Activated CD4-positive, alpha-beta T cell treated with anti-CD3 and anti-CD28 coated beads, Interleukin-2, amount 10 ng/mL, durations not matched to agents 24 days and 14 days (primary cell): ENCODE measurements around the gene RTTN. TPM values are rescaled to one million over a fixed set of nuclear protein-coding genes. Genes with fewer than 3 reads are reported as not detected.

Experiments used
- DNase-seq: peaks from one replicate; pipeline ENCODE4 v3.0.0; 2022
- H3K27ac Mint-ChIP-seq: one replicate; pipeline ENCODE4 v1.8.0; 2022; ENCODE audit warnings: mild to moderate bottlenecking, mixed read lengths
- H3K27me3 Mint-ChIP-seq: one replicate; pipeline ENCODE4 v1.8.0; 2022; ENCODE audit warnings: mixed read lengths
- H3K36me3 Mint-ChIP-seq: one replicate; pipeline ENCODE4 v1.8.0; 2022; ENCODE audit warnings: low read depth, mild to moderate bottlenecking, mixed read lengths
- H3K4me1 Mint-ChIP-seq: one replicate; pipeline ENCODE4 v1.8.0; 2021; ENCODE audit warnings: mixed read lengths
- H3K4me3 Mint-ChIP-seq: one replicate; pipeline ENCODE4 v1.8.0; 2022; ENCODE audit warnings: mild to moderate bottlenecking, moderate library complexity, mixed read lengths
- H3K9me3 Mint-ChIP-seq: one replicate; pipeline ENCODE4 v1.8.0; 2021; ENCODE audit warnings: mixed read lengths
- intact Hi-C: fragments of 100-400 bp; cut with micrococcal nuclease; formaldehyde crosslinking; loops from one replicate; pipeline ENCODE4 v1.15.1; 2023
- total RNA-seq: library from RNA; stranded (reverse); gene quantifications from 2 replicates; pipeline ENCODE4 v1.2.3, GENCODE V29; 2022

Gene RTTN
- total RNA-seq, 1 donor from 2014 or later: 28.2 TPM

DNA sequence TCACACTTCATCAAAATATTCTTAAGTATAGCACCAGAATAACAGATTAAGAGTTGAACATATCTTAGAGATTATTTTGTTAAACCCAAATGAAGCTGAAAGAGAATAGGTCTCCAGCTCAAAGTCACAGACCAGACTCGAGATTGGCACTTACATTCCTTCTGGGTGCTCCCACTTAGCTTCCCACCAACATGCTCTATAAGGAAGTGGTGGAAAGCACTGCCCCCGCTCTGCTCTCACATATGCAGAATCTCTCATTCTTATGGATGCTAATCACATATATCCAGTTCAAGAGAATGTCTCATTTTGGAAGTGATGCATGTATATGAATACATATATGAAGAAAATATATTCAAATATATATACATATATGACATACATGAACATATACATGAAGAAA is 186.4 kb downstream of the RTTN start:
- intact Hi-C loops: no loop called here
- no peak for DNase-seq
- Mint-ChIP-seq H3K4me3 (no peak overlapping the region), H3K36me3 (peaks cover 33% of the 10 kb centered on the region), H3K9me3 (peaks cover 2% of the 10 kb centered on the region), H3K27ac (no peak overlapping the region), H3K4me1 (no peaks in the 10 kb centered on the region), H3K27me3 (no peaks in the 10 kb centered on the region)

DNA sequence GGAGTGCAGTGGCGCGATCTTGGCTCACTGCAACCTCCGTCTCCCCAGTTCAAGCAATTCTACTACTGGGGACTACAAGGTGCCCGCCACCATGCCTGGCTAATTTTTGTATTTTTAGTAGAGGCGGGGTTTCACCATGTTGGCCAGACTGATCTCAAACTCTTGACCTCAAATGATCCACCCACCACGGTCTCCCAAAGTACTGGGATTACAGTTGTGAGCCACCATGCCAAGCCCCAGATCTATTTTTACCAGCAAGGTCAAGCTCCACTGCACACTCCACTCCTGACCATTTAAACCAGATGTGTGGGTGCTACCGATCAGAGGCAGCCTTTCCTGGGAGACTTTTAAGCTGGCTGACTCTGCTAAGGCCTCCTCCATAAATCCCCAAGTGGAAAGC is 190.4 kb downstream of the RTTN start:
- Mint-ChIP-seq H3K4me3 (no peak overlapping the region), H3K27me3 (no peaks in the 10 kb centered on the region), H3K4me1 (no peaks in the 10 kb centered on the region), H3K36me3 (peaks cover 27% of the 10 kb centered on the region), H3K27ac (no peak overlapping the region), H3K9me3 (peaks cover 8% of the 10 kb centered on the region)
- intact Hi-C loops: no loop called here
- DNase-seq: no peak

DNA sequence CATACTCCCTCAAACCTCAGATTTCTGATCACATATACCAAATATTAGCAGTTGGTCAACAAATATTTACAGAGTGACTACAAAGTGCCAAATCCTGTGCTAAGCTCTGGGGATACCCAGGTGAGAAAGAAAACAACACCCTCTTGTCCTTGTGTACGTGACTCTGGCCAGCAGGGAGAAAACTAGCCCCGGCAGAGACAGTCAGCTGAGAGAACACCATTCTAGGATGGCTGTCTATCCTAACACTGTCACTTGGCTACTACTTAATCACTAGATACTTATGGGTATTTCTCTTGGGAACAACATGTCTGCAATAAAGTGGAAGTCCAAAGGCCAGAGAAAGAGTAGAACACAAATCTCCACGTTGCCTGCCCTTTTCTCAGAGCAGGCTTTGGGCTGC is 199.9 kb downstream of the RTTN start:
- no peak for DNase-seq
- H3K36me3 Mint-ChIP-seq: peaks cover 43% of the 10 kb centered on the region
- H3K4me3 Mint-ChIP-seq: no peak overlapping the region
- intact Hi-C loops: no loop called here
- H3K27ac Mint-ChIP-seq: no peak overlapping the region
- H3K27me3 Mint-ChIP-seq: no peaks in the 10 kb centered on the region
- peaks cover 16% of the 10 kb centered on the region for H3K9me3 Mint-ChIP-seq
- peaks cover 3% of the 10 kb centered on the region for H3K4me1 Mint-ChIP-seq

DNA sequence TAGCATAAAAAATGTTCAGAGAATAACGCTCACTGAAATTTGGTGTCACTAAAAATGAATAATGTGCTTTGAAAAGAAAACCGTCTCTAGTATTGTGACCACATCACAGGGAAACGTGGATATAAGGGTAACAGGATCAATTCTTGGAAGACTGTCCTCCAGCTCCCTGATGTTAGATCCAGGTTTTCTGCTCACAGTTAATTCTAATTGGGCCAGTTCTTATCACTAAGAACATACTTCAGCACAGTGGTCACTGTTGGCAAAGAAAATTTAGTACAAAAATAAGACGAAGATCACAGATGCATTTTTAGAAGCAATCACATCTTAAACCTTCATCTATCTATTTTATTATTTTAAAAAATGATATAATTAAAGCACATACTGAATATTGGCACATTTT is 200.8 kb downstream of the RTTN start:
- DNase-seq: no peak
- peaks cover 35% of the 10 kb centered on the region for H3K36me3 Mint-ChIP-seq
- no peak overlapping the region for H3K4me3 Mint-ChIP-seq
- intact Hi-C loops: no loop called here
- H3K27me3 Mint-ChIP-seq: no peaks in the 10 kb centered on the region
- no peak overlapping the region for H3K27ac Mint-ChIP-seq
- peaks cover 3% of the 10 kb centered on the region for H3K4me1 Mint-ChIP-seq
- peaks cover 9% of the 10 kb centered on the region for H3K9me3 Mint-ChIP-seq

DNA sequence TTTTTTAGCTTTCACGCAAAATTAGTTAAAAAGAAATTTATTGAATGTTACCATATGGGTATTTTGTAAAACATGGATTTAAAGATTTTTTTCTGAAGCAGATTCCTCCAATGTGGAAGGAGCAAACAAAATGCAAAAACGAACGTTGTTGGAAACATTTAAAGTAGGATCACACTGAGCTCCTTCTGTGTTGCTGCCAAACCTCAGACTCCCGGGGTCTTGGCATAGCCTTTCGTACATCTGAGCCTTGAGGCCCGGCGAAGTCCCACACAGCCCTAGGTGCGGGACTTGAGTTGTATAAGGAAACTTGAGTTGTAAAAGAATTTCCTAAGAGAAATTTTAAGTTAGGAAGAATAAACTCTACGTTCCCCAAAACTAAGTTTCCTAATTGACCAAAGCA is 205.8 kb downstream of the RTTN start:
- Mint-ChIP-seq H3K9me3 (peaks cover 5% of the 10 kb centered on the region), H3K4me1 (peaks cover 13% of the 10 kb centered on the region), H3K4me3 (no peak overlapping the region), H3K27me3 (no peaks in the 10 kb centered on the region), H3K27ac (no peak overlapping the region), H3K36me3 (peaks cover 41% of the 10 kb centered on the region)
- intact Hi-C loops: loop anchor here (10.0 kb wide), 1 partner anchor 415 kb away; no protein-coding TSS in a partner anchor
- no peak for DNase-seq

DNA sequence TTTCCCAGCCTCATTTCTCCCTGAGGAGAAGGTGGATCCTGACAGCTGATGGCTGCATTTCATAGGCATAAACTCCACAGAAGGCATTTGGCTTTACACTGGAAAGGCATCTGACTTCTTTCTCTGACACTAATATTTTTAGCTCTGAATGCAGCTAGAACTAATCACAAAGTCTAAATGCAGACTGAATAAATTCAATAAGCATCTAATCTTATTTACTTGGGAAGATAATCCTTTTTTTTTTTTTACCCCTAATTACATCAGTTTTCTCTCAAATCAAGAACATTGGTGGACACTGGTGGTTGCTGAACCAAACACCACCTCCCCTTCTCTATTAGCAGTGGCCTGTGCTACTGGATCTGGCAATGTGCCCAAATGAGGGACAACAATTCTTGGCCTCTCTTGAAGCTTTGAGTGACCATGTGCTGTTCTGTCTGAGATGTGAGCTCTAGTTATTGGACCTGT is 206.9 kb downstream of the RTTN start:
- Mint-ChIP-seq H3K4me3 (no peak overlapping the region), H3K4me1 (peaks cover 13% of the 10 kb centered on the region), H3K36me3 (peaks cover 40% of the 10 kb centered on the region), H3K27me3 (no peaks in the 10 kb centered on the region), H3K9me3 (peaks cover 5% of the 10 kb centered on the region), H3K27ac (no peak overlapping the region)
- no peak for DNase-seq
- intact Hi-C loops: loop anchor here (10.0 kb wide), 1 partner anchor 414 kb away; no protein-coding TSS in a partner anchor

DNA sequence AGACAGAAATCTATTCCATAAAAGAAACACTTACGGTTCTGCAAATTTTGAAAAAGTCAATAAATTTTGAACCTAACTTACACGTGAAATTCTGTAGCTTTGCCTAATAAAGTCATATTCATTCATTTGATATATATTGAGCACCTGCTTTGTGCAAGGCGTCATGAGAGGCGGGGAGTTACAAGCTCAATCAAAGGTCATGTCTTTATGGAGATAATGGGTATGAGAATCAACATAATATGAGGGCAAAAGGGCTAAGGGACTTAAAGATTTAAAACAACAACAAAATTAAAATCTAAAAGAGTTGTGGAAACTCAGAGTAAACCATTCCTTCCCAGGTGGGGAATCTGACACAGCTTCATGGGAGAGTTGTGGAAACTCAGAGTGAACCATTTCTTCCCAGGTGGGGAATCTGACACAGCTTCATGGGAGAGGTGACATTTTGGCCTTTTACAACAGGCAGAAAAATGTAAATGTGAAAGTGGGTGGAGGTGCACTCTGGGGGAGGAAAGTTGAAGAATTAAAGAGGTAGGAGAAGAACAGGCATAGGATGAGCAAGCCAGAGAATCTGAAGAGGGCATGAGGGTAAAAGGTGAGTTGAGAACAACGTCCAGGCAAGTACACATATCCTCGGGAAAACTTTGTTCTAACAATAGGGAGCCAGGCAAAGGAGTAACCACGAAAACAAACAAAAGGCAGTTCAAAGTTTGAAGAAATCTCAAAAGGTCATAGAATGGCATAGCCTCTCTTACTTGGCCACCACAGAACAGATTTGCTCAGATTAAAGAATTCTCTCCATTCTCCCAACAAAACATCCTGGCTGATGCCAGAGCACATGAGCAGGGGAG is 208.3 kb downstream of the RTTN start:
- Mint-ChIP-seq H3K27me3 (no peaks in the 10 kb centered on the region), H3K9me3 (peaks cover 5% of the 10 kb centered on the region), H3K4me1 (peaks cover 13% of the 10 kb centered on the region), H3K36me3 (peaks cover 39% of the 10 kb centered on the region), H3K27ac (peak overlapping the region; percentile 25), H3K4me3 (peak overlapping the region; percentile 4)
- intact Hi-C loops: loop anchor here (10.0 kb wide), 1 partner anchor 412 kb away; no protein-coding TSS in a partner anchor
- no peak for DNase-seq

DNA sequence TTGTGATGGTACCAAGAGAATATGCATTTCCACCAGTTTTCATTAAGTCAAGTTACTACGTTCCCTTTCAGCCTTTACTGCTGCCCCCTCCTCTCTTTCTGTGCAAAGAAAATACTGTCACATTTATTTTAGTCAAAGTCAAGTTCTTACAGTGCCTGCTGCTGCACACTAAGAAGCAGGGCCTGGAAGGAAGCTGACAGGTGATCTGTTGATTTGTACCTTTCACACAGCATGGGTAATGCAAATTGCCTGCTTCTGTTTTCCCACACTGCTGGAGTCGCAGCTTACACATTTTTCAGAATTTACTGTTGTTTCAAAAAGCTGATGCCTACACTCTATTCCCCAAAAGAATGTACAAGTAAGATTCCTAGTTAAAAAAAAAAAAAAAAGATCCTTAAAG is 209.1 kb downstream of the RTTN start:
- Mint-ChIP-seq H3K27ac (no peak overlapping the region), H3K4me1 (peaks cover 13% of the 10 kb centered on the region), H3K4me3 (no peak overlapping the region), H3K27me3 (no peaks in the 10 kb centered on the region), H3K36me3 (peaks cover 35% of the 10 kb centered on the region), H3K9me3 (peaks cover 5% of the 10 kb centered on the region)
- DNase-seq: no peak
- intact Hi-C loops: loop anchor here (10.0 kb wide), 1 partner anchor 412 kb away; no protein-coding TSS in a partner anchor

DNA sequence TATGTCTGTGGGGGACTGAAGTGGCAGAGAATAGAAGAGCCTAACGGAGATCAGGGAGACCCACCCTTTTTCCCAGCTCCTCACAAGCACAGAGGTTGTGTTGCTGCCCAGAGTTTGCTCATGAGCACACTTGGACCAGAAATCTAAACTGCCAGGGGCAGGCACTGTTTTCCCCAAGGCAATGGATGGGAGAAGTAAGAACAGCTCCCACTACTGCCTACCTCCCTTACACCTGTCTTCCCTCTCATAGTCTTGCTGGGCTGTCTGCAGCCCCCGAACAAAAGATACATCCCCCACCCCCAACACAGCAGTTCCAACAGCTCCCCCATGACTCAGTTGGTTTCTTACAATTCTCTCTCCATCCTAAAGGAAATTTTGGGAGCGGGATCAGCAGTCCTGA is 209.7 kb downstream of the RTTN start:
- H3K36me3 Mint-ChIP-seq: peaks cover 32% of the 10 kb centered on the region

DNA sequence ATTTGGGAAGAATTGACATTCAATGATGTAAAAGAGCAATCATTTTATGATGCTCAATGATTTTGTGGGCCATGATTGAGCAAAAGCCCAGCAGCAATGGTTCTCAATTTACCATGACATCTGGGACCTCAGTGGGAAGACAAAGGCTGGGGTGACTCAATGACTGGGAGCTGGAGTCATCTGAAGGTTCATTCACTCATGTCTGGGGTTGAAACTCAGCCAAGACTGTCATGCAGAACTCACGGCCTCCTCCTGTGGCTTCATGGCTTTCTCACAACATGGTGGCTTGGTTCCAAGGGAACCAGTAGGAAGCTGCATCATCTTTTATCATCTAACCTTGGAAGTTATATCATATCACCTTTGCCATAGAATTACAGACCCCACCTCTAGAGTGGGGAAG is 212.7 kb downstream of the RTTN start:
- H3K4me1 Mint-ChIP-seq: peaks cover 9% of the 10 kb centered on the region
- peak; percentile 36 for DNase-seq
- H3K27ac Mint-ChIP-seq: no peak overlapping the region
- H3K9me3 Mint-ChIP-seq: peaks cover 26% of the 10 kb centered on the region
- H3K27me3 Mint-ChIP-seq: no peaks in the 10 kb centered on the region
- intact Hi-C loops: loop anchor here (10.0 kb wide), 1 partner anchor 408 kb away; no protein-coding TSS in a partner anchor
- no peak overlapping the region for H3K4me3 Mint-ChIP-seq
- peaks cover 46% of the 10 kb centered on the region for H3K36me3 Mint-ChIP-seq

More for the DNA sequence above, 209.7 kb downstream of the RTTN start:
- Mint-ChIP-seq H3K4me1 (peaks cover 10% of the 10 kb centered on the region), H3K9me3 (peaks cover 5% of the 10 kb centered on the region), H3K4me3 (no peak overlapping the region), H3K27me3 (no peaks in the 10 kb centered on the region), H3K27ac (no peak overlapping the region)
- DNase-seq: no peak
- intact Hi-C loops: loop anchor here (10.0 kb wide), 1 partner anchor 411 kb away; no protein-coding TSS in a partner anchor

DNA sequence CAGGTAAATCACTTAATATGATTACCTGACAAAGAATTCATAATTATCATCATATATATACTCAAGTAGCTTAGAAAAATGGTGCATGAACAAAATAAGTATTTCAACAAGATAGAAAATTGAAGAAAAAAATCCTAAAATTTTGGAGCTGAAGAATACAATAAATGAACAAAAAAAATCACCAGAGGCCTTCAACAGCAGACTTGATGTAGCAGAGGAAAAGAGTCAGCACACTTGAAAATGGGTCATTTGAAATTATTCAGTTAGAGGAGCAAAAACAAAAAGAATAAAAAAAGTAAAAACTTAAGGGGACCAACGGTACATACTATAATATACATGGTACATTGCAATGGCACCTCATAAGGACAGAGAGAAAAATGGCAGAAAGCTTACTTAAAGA is 217.6 kb downstream of the RTTN start:
- H3K4me1 Mint-ChIP-seq: no peaks in the 10 kb centered on the region
- H3K27ac Mint-ChIP-seq: no peak overlapping the region
- DNase-seq: no peak
- H3K27me3 Mint-ChIP-seq: no peaks in the 10 kb centered on the region
- intact Hi-C loops: no loop called here
- H3K9me3 Mint-ChIP-seq: peaks cover 33% of the 10 kb centered on the region
- peaks cover 40% of the 10 kb centered on the region for H3K36me3 Mint-ChIP-seq
- H3K4me3 Mint-ChIP-seq: no peak overlapping the region

DNA sequence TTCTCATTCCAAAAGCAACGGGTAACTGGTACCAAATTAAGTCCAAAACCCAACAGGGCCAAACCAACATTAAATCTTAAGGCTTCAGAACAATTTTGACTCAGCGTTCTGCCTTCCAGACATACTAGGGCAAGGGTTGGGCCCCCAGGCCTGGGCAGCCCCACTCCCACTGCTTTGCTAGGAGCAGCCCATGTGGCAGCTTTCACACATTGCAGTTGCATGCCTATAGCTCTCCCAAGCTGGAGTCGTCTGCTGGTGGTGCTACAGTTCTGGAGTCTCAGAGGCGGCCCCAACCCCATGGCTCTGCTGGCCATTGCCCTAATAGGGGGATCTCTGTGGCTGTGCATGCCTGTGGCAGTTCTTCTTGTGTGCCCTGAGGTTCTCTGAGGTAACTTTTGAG is 220.2 kb downstream of the RTTN start:
- Mint-ChIP-seq H3K4me3 (no peak overlapping the region), H3K27me3 (no peaks in the 10 kb centered on the region), H3K9me3 (peaks cover 30% of the 10 kb centered on the region), H3K36me3 (peaks cover 36% of the 10 kb centered on the region), H3K27ac (no peak overlapping the region), H3K4me1 (peaks cover 20% of the 10 kb centered on the region)
- intact Hi-C loops: no loop called here
- DNase-seq: no peak

DNA sequence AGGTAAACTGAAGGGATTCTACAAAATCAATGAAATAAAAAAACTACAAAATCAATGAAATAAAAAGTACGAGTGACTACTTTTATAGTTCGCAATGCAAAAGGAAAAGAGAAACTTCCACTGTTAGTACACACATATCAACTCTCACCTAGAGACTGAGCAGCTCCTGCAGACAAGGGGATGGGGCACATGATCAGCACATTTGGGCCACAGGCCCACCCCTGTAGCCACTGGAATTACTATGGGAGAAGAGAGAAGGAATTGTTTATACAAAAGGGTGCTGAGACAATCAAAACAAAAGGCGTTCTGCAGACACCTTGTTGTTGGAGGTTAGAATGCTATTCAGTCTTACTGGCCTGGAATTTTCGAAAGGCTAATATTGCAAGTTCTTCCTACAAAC is 223.1 kb downstream of the RTTN start:
- Mint-ChIP-seq H3K4me1 (peaks cover 34% of the 10 kb centered on the region), H3K9me3 (peaks cover 11% of the 10 kb centered on the region), H3K4me3 (no peak overlapping the region), H3K36me3 (peaks cover 25% of the 10 kb centered on the region), H3K27ac (peak overlapping the region; percentile 67), H3K27me3 (no peaks in the 10 kb centered on the region)
- peak; percentile 49 for DNase-seq
- intact Hi-C loops: no loop called here

DNA sequence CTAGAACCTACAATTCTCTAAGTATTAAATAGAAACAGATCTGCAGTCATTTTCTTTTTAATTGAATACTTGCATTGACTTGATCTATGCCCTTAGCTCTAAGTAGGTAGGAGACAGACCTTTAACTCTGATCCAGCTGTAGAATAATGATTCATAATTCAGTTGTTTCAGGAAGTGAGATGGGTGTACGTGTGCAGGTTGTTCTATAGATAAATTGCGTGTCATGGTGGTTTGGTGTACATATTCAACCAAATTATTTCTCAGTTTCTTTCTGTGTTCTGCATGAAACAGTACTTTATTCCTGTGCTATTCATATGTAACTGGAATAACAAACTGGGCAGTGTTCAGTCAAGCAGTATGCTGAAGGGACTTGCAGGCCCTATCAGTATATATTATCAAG is 223.5 kb downstream of the RTTN start:
- Mint-ChIP-seq H3K36me3 (peaks cover 25% of the 10 kb centered on the region), H3K27me3 (no peaks in the 10 kb centered on the region), H3K27ac (peak overlapping the region; percentile 14), H3K4me1 (peaks cover 34% of the 10 kb centered on the region), H3K4me3 (peak overlapping the region; percentile 2), H3K9me3 (peaks cover 8% of the 10 kb centered on the region)
- intact Hi-C loops: loop anchor here (1.0 kb wide), 1 partner anchor 37 kb away; no protein-coding TSS in a partner anchor
- peak; percentile 44 for DNase-seq
